B cell (primary cell): ENCODE data around the gene TWSG1.

Experiments
- EZH2 ChIP-seq: IDR thresholded peaks from 2 replicates; pipeline ENCODE4 v1.6.1; 2012; ENCODE audit warnings: borderline replicate concordance, low read depth, mild to moderate bottlenecking, moderate library complexity, low read length; ENCODE audit not compliant: insufficient read depth, poor library complexity, severe bottlenecking
- TF ChIP-seq, protein P1 (sequence below): fragments of 200-600 bp; IDR thresholded peaks from one replicate; pipeline ENCODE4 v1.8.0; 2022; ENCODE audit warnings: antibody characterized with exemption, mild to moderate bottlenecking

DNA sequence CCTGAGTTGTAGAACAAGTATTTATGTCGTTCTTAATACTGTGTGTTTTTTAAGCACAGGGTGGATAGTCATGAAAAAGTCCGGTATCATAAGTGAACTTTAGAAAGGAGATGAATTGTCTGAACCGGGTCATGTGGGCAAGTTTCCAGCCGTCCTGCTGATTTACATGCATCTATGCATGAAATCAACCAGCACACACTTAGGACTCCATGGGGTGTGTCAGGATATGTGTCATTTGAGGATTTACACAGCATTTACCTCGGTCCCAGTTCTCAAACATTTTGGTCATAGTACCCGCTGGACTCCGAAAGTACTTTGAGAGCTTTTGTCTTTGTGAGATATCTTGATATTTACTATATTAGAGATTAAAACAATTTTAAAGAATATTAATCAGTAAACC, 47.5 kb upstream of the TWSG1 start:
- TF ChIP-seq, protein P1, sequence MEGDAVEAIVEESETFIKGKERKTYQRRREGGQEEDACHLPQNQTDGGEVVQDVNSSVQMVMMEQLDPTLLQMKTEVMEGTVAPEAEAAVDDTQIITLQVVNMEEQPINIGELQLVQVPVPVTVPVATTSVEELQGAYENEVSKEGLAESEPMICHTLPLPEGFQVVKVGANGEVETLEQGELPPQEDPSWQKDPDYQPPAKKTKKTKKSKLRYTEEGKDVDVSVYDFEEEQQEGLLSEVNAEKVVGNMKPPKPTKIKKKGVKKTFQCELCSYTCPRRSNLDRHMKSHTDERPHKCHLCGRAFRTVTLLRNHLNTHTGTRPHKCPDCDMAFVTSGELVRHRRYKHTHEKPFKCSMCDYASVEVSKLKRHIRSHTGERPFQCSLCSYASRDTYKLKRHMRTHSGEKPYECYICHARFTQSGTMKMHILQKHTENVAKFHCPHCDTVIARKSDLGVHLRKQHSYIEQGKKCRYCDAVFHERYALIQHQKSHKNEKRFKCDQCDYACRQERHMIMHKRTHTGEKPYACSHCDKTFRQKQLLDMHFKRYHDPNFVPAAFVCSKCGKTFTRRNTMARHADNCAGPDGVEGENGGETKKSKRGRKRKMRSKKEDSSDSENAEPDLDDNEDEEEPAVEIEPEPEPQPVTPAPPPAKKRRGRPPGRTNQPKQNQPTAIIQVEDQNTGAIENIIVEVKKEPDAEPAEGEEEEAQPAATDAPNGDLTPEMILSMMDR = no peak
- no peak for TF ChIP-seq EZH2
